Measurements from ENCODE around the gene MAVS.

The MAVS gene

GRCh38 chr20:3813848-3814581, 32.6 kb upstream of the MAVS start:
- TF ChIP-seq, protein P1, sequence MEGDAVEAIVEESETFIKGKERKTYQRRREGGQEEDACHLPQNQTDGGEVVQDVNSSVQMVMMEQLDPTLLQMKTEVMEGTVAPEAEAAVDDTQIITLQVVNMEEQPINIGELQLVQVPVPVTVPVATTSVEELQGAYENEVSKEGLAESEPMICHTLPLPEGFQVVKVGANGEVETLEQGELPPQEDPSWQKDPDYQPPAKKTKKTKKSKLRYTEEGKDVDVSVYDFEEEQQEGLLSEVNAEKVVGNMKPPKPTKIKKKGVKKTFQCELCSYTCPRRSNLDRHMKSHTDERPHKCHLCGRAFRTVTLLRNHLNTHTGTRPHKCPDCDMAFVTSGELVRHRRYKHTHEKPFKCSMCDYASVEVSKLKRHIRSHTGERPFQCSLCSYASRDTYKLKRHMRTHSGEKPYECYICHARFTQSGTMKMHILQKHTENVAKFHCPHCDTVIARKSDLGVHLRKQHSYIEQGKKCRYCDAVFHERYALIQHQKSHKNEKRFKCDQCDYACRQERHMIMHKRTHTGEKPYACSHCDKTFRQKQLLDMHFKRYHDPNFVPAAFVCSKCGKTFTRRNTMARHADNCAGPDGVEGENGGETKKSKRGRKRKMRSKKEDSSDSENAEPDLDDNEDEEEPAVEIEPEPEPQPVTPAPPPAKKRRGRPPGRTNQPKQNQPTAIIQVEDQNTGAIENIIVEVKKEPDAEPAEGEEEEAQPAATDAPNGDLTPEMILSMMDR (IDR thresholded peaks at IDR 0.05; ENCODE audit: extremely low read depth, insufficient read depth, missing control alignments), result no peak
- in situ Hi-C loops (cut with MboI; ENCODE audit: low pct_unique_long_range_greater_than_20kb, low sequenced_read_pairs, unreplicated experiment), result no loop called here
- DNase-seq (ENCODE audit: low spot score), result no peak

GRCh38 chr20:3814928-3815495, 31.6 kb upstream of the MAVS start:
- TF ChIP-seq, protein P1 (IDR thresholded peaks at IDR 0.05; ENCODE audit: extremely low read depth, insufficient read depth, missing control alignments), result no peak
- in situ Hi-C loops (cut with MboI; ENCODE audit: low pct_unique_long_range_greater_than_20kb, low sequenced_read_pairs, unreplicated experiment), result no loop called here
- DNase-seq (ENCODE audit: low spot score), result no peak

DNA sequence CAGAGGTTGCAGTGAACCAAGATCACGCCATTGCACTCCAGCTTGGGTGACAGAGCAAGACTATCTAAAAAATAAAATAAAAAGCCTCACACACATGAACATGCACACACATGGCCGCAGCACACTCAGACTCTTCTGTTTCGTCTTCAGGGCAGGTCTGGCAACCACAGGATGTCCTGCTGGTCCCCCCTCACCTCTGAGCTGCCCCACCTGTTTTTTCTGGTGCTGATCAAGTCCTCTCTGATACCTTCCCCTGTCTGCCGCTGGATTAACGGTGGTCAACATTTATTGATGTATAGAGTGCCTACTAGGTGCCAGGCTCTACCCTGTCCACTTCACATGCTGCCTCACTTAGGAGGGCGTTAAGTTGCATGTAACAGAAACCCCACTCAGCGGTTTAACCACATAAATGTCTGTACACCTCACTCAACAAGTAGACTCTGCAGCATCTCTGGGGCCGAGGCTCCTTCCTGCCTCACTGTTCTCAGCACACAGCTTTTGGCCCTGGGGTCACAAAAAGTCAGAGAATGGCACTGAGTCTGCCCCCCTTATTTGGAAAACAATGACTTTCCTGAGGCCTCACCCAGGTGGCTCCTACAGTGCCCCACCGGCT, 30.8 kb upstream of the MAVS start:
- in situ Hi-C loops (cut with MboI; ENCODE audit: low pct_unique_long_range_greater_than_20kb, low sequenced_read_pairs, unreplicated experiment), result no loop called here
- TF ChIP-seq, protein P1 (IDR thresholded peaks at IDR 0.05; ENCODE audit: extremely low read depth, insufficient read depth, missing control alignments), result no peak
- DNase-seq (ENCODE audit: low spot score), result no peak

DNA sequence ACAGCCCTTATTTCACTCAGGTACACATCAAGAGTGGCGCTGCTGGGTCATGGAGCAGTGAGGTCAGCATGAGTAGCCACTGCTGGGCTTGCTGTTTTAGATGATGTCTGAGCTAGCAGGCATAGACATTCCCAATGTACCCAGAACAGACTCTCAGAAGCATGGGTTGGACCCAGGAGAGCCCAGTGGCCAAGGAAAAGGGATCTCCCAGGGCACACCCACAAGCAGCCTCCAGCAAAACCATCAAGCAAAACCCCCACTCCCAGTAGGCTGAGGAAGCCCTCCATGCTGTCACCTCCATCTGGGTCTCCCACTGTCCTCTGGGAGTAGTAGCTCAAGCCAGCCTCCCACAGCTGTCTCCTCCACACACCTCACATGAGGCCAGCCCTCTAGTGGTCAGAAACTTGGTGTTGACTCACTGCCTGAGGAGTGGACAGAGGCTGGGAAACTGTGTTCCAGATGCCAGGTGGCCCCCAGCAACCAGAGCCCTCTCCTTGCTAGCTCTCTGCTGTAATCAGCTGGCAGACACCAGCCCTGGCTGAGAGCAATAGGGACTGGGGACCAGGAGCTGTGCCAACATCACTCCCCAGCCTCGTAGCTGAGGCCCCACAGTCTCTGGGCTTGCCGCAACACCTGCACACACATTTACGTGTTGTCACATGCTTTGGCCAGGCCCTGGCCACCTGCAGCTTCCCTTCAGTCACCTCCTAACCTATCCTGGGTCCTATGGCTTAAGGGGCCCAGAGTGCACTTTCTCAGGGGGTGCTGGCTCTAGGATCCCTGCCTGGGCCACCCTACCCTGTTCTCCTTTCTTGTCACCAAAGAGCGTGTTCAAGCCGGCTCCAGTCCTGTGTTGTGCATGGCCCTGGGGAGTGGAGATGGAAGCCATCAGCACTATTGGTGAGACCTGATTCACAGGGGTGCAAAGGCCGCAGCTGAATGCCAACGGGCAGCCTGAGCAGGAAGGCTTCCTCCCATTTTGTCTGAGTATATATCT, 28.2 kb upstream of the MAVS start:
- TF ChIP-seq, protein P1 (IDR thresholded peaks at IDR 0.05; ENCODE audit: extremely low read depth, insufficient read depth, missing control alignments), result peak; percentile 56
- peak; percentile 68 for DNase-seq (ENCODE audit: low spot score)
- in situ Hi-C loops (cut with MboI; ENCODE audit: low pct_unique_long_range_greater_than_20kb, low sequenced_read_pairs, unreplicated experiment), result no loop called here

DNA sequence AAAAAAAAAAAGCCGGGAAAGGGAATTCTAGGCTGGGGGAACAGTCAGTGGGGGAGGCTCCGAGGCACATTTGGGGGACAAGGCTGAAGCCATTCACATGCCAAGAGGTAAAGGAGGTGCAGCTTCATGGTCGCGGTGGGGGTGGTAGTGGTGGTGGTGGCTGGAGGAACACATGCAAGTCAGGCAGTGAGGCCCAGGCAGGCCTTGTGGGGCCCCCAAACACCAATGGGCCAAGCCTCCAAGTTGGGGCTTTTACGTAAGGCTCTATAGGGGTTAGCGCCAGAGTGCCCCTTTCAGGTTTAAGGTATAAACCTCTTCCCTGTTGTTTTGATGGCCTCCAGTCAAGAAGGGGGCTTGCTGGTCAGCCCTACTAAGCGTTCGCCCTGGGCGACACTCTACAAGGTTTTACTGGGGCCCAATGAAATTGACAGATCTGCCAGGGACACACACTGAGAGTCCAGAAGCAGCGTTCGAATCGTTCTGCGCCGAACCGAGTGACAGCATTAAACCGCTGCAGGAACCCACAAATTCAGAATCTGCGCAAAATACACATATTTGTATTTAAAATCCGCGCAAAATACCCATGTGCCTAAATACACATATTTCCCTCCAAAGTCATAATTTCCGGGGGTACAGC, 27.1 kb upstream of the MAVS start:
- in situ Hi-C loops (cut with MboI; ENCODE audit: low pct_unique_long_range_greater_than_20kb, low sequenced_read_pairs, unreplicated experiment), result no loop called here
- no peak for DNase-seq (ENCODE audit: low spot score)
- TF ChIP-seq, protein P1 (IDR thresholded peaks at IDR 0.05; ENCODE audit: extremely low read depth, insufficient read depth, missing control alignments), result no peak

Measured in GM13977 (cell line).